ENCODE results near the gene TMEM187.

The TMEM187 gene, protein sequence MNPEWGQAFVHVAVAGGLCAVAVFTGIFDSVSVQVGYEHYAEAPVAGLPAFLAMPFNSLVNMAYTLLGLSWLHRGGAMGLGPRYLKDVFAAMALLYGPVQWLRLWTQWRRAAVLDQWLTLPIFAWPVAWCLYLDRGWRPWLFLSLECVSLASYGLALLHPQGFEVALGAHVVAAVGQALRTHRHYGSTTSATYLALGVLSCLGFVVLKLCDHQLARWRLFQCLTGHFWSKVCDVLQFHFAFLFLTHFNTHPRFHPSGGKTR

DNA sequence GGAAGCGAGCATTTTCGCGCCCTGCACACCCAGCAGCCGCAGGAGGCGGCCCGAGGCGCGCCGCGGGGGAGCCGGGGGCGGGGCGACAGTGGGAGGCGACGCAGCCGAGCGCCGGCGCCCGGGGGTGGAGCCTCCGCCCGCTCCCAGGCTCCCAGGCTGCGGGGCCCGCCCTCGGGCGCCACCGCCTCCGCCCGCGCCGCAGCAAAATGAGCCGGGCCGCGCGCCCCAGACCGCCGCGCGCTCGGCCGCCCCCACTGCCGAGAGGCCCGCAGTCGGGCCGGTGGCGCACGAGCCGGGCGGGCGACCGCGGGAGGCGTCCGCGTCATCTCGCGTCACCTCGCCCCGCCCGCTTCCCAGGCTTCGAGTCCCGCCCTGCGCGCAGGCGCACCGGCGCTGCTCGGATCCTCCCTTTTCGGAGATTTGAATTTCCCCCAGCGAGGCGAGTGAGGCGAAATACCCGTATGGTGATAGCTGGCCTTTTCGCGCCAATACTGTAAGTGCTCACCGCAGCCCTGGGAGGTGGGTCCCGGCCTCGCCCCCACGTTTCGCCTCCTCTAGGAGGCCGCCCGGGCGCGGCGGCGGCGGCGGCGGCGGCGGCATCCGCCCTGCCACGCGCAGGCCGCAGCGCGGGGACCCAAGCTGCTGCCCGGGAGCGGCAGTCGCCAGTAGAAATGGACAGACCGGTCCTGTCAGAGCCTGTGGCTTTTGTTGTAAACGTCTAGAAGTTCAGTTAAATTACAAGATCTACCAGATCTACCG, at the start of gene TMEM187:
Gene TMEM187, plus strand, starts transcription at position 387 of the 759 bp plus-strand sequence. CDS start 9,309 bp downstream, outside the sequence.
- DNase-seq (ENCODE audit: extremely low read depth, low read depth): peak; percentile 69
- TF ChIP-seq, protein P1, sequence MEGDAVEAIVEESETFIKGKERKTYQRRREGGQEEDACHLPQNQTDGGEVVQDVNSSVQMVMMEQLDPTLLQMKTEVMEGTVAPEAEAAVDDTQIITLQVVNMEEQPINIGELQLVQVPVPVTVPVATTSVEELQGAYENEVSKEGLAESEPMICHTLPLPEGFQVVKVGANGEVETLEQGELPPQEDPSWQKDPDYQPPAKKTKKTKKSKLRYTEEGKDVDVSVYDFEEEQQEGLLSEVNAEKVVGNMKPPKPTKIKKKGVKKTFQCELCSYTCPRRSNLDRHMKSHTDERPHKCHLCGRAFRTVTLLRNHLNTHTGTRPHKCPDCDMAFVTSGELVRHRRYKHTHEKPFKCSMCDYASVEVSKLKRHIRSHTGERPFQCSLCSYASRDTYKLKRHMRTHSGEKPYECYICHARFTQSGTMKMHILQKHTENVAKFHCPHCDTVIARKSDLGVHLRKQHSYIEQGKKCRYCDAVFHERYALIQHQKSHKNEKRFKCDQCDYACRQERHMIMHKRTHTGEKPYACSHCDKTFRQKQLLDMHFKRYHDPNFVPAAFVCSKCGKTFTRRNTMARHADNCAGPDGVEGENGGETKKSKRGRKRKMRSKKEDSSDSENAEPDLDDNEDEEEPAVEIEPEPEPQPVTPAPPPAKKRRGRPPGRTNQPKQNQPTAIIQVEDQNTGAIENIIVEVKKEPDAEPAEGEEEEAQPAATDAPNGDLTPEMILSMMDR (IDR thresholded peaks at IDR 0.05; ENCODE audit: low read depth, low read length, missing control alignments): no peak
- peak within 1 kb of the TSS; percentile 73 for H3K4me3 ChIP-seq (replicated peaks; ENCODE audit: low read depth, low read length)

DNA sequence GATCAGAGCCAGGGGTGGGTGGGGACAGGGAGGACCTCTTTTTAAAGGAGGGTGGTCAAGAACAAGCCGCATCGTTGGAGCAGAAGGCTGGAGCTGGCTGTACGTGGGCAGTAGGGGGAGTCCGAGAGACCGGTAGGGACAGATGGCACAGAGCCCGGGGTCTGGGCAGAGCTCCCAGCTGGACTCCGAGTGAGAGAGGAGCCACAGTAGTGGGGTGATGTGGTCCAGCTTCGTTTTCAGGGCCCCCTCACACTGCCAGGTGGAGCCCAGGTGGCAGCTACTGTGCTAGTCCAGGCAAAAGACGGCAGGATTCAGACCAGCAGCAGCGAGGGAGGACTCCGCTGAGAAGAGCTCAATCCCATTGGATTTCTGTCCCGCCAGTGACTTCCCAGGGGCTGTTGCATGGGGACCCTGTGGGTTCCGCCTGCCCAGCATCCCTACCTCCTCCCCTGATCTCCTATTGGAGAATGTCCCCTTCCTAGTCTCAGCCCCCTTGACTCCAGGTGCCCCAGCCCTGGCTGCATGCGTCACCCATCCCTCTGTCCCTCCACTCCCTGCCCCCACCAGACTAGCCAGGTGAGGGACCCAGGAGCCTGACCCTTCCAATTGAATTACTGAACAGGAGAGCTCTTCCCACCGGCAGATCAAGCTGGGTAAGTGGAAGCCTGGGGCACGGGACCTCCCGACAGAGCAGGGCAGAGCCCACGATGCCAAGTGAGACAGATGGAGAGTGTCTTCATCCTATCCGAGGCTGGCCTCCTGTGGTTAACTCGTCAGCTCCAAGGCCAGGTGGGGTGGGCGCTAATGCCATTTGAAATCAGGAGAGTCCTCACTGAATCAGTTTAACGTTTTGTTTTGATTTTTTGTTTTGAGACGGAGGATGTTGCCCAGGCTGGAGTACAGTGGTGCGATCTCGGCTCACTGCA, 49.4 kb upstream of the TMEM187 start:
- TF ChIP-seq, protein P1 (IDR thresholded peaks at IDR 0.05; ENCODE audit: low read depth, low read length, missing control alignments): peak; percentile 43
- no peak overlapping the region for H3K4me3 ChIP-seq (replicated peaks; ENCODE audit: low read depth, low read length)
- no peak for DNase-seq (ENCODE audit: extremely low read depth, low read depth)

DNA sequence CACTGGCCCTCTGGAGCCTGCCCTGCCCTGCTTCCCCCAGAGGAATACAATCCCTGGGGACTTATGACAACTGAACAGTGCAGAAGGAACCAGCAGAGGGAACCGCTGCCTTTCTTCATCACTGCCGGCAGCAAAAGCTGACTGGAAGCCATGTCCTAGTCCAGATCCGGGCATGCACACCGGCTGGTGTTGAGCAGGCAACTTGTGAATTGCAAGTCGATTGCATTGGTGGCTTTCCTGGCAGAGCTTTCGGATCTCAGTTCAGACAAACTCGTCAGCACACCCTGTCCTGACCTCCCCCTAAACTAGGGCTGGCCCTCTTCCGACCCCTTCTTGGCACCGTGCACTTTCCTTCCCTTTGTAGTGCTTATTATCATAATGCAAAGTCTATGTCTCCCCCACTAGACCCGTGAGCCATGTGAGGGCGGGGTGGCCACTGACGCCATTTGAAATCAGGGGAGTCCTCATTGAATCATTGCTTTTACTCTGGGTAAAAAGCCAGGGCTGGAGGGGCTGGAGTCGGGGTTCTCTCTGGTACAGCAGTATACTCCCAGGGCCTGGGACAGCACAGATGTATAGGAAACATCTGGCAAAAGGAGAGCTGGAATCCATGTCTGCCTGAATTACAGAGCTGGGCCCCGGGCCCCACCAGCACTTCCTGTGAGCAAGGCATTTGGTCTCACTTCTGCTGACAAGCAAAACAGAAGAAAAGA, 48.2 kb upstream of the TMEM187 start:
- DNase-seq (ENCODE audit: extremely low read depth, low read depth): no peak
- TF ChIP-seq, protein P1 (IDR thresholded peaks at IDR 0.05; ENCODE audit: low read depth, low read length, missing control alignments): no peak
- H3K4me3 ChIP-seq (replicated peaks; ENCODE audit: low read depth, low read length): no peak overlapping the region

DNA sequence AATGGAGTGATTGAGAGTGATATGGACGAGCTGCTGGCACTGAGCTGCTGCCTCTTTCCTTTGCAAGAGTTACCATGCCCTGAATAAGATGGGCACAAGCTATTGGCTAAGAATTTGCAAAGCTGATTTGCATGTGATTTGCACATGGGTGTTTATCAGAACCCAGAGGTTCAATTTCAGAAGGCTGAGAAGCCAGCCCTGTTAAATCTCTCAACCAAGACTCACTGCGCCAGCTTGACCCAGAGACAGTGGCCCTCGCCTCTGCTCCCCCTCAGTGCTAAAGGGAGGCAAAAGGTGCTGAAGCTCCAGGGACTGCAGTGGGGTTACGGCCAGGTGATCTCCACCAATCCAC, 47.2 kb upstream of the TMEM187 start:
- no peak overlapping the region for H3K4me3 ChIP-seq (replicated peaks; ENCODE audit: low read depth, low read length)
- TF ChIP-seq, protein P1 (IDR thresholded peaks at IDR 0.05; ENCODE audit: low read depth, low read length, missing control alignments): no peak

DNA sequence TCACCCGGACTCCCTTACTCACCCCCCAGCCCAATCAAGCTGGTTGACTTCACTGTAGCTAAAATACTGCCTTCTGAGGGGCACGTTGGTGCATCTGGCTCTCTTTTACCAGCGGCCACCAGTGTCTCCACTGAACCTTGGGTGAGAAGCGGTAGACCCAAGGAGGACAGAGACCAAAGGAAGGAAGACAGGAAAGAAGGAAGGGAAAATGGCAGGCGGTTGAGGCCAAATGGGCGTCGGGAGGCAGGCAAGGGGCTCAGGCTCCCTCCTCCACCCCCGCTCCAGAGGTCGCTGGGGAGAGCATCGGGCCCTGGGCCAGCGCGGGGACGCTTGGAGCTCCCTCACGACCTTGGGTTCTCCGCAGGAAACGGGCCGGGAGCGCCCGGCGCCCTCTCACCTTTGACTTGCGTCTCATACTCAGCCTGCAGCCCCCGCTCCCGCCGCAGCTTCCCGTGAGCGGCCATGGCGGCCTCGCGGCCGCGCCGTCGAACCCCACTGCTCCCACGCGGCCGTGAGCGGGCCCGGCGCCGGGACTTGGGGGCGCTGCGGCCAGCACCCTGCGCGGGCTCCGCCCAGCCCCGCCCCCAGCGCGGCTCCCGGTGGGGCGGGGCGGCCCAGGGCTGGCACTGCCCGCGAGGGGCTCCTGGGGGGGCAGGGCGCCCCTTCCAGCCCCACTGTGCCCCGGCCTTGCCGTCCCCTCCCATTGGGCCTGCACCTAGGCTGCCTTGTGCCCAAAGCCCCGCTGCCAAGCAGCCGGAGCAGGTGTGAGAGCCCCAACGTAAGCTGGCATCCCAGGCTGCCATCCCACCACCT, 46.6 kb upstream of the TMEM187 start, which contains the start of gene ARHGAP4:
Gene ARHGAP4, minus strand, starts transcription at position 526 of the 813 bp plus-strand sequence. Its CDS starts 62 bp downstream, at position 464.
- H3K4me3 ChIP-seq (replicated peaks; ENCODE audit: low read depth, low read length): peak within 1 kb of the TSS; percentile 48
- TF ChIP-seq, protein P1 (IDR thresholded peaks at IDR 0.05; ENCODE audit: low read depth, low read length, missing control alignments): no peak
- DNase-seq (ENCODE audit: extremely low read depth, low read depth): no peak

More for the DNA sequence above, 47.2 kb upstream of the TMEM187 start:
- no peak for DNase-seq (ENCODE audit: extremely low read depth, low read depth)

Measured in HFF-Myc (cell line).